GM18498 (cell line): ENCODE data around the gene RPS6KA5.
"Not testable (repeated sequence)": the region's sequence is repeated elsewhere in the genome, so short reads cannot be mapped to it uniquely, and the experiment has no call there.

ENCODE experiments used
- ATAC-seq: cut with Tn5 transposase; IDR thresholded peaks from one replicate; pipeline ENCODE4 v1.9.1; 2021; ENCODE audit warnings: mild to moderate bottlenecking, moderate library complexity; ENCODE audit not compliant: unreplicated experiment

The RPS6KA5 gene

GRCh38 chr14:90991690-90992443 is 68.6 kb downstream of the RPS6KA5 start:
- no peak for ATAC-seq

GRCh38 chr14:90990141-90990540 is 70.3 kb downstream of the RPS6KA5 start:
- no peak for ATAC-seq

GRCh38 chr14:90987140-90987539 is 73.3 kb downstream of the RPS6KA5 start:
- ATAC-seq = no peak

GRCh38 chr14:90986510-90986909 is 73.9 kb downstream of the RPS6KA5 start:
- ATAC-seq = no peak

GRCh38 chr14:90985601-90986242 is 74.7 kb downstream of the RPS6KA5 start:
- ATAC-seq = peak; percentile 89

- no peak for ATAC-seq
Observed at GRCh38 chr14:90983560-90983959, 76.9 kb downstream of the RPS6KA5 start.

GRCh38 chr14:90981636-90982035 is 78.8 kb downstream of the RPS6KA5 start:
- no peak for ATAC-seq

- ATAC-seq = not testable (repeated sequence)
Observed at GRCh38 chr14:90980636-90981035, 79.8 kb downstream of the RPS6KA5 start.

GRCh38 chr14:90979515-90979914 is 80.9 kb downstream of the RPS6KA5 start:
- no peak for ATAC-seq

GRCh38 chr14:90976101-90976500 is 84.3 kb downstream of the RPS6KA5 start:
- ATAC-seq = no peak

- no peak for ATAC-seq
Observed at GRCh38 chr14:90971687-90972086, 88.8 kb downstream of the RPS6KA5 start.

GRCh38 chr14:90970167-90970600 is 90.3 kb downstream of the RPS6KA5 start:
- no peak for ATAC-seq

- no peak for ATAC-seq
Observed at GRCh38 chr14:90969531-90970166, 90.8 kb downstream of the RPS6KA5 start.

- no peak for ATAC-seq
Observed at GRCh38 chr14:90968025-90968424, 92.4 kb downstream of the RPS6KA5 start.

GRCh38 chr14:90966493-90966892 is 93.9 kb downstream of the RPS6KA5 start:
- ATAC-seq = no peak

GRCh38 chr14:90965765-90966164 is 94.7 kb downstream of the RPS6KA5 start:
- no peak for ATAC-seq

- no peak for ATAC-seq
Observed at GRCh38 chr14:90963343-90963742, 97.1 kb downstream of the RPS6KA5 start.

- no peak for ATAC-seq
Observed at GRCh38 chr14:90962505-90963109, 97.8 kb downstream of the RPS6KA5 start.

- ATAC-seq = no peak
Observed at GRCh38 chr14:90960818-90961217, 99.6 kb downstream of the RPS6KA5 start.

GRCh38 chr14:90959344-90959743 is 101.1 kb downstream of the RPS6KA5 start:
- ATAC-seq = no peak

GRCh38 chr14:90956273-90956672 is 104.2 kb downstream of the RPS6KA5 start:
- no peak for ATAC-seq
